ENCODE data around the gene TMEM114. TPM values are rescaled to one million over a fixed set of nuclear protein-coding genes. Genes with fewer than 3 reads are reported as not detected.

TMEM114 gene
- total RNA-seq, 4 donors from 2014 or later = not detected

DNA sequence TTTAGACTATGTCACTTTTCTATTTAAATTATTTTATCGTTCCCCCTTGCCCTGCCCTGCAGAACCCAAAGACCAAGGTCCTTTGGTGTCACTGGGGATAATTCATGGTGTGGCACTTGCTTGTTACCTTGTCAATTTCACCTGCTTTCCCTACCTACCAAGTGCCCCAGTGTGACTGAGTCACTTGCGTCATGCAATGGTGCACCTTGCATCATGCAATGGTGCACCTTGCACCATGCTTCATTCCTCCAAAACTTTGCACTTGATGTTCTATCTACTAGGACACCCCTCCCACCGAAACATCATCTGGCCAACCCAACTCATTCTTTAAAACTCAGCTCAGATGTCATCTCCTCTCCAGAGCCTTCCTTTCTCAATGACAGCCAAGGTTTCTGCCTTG, 47.1 kb downstream of the TMEM114 start:
- intact Hi-C loops (cut with DNase I) = no loop called here
- H3K9me3 ChIP-seq = no peaks in the 10 kb centered on the region
- H3K4me3 ChIP-seq (replicated peaks in 1 of 3) = no peak overlapping the region
- no peak for DNase-seq
- H3K4me1 ChIP-seq = no peaks in the 10 kb centered on the region
- TF ChIP-seq, protein P1, sequence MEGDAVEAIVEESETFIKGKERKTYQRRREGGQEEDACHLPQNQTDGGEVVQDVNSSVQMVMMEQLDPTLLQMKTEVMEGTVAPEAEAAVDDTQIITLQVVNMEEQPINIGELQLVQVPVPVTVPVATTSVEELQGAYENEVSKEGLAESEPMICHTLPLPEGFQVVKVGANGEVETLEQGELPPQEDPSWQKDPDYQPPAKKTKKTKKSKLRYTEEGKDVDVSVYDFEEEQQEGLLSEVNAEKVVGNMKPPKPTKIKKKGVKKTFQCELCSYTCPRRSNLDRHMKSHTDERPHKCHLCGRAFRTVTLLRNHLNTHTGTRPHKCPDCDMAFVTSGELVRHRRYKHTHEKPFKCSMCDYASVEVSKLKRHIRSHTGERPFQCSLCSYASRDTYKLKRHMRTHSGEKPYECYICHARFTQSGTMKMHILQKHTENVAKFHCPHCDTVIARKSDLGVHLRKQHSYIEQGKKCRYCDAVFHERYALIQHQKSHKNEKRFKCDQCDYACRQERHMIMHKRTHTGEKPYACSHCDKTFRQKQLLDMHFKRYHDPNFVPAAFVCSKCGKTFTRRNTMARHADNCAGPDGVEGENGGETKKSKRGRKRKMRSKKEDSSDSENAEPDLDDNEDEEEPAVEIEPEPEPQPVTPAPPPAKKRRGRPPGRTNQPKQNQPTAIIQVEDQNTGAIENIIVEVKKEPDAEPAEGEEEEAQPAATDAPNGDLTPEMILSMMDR (IDR thresholded peaks at IDR 0.05) = no peak
- TF ChIP-seq POLR2A (IDR thresholded peaks at IDR 0.05) = no peak
- WGBS, 2 donors = 67 to 82% methylated on average over 3 of the region's 3 CpGs
- H3K27ac ChIP-seq = no peak overlapping the region
- H3K36me3 ChIP-seq = no peaks in the 10 kb centered on the region
- no peaks in the 10 kb centered on the region for H3K27me3 ChIP-seq

DNA sequence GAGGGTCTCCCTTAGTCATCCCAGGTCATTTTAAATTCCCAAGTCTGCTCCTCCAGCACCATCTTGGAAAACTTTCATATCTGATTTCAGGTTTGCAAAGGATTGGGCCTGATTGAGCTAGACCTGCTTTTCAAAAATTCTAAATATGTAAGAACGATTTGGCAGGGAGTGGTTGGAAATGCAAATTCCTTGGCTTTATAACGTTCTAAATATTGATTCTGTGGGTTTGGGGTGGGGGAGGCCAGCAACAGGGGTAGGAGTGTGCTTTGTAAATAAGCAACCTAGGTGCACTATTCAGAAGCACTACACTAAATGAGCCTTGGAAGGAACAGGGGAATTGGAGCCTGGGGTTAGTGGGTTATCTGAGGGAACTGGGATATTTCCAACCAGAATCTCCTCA, 47.9 kb downstream of the TMEM114 start:
- WGBS, 2 donors = 34 to 46% methylated on average over 2 of the region's 2 CpGs
- intact Hi-C loops (cut with DNase I) = no loop called here
- no peak for TF ChIP-seq POLR2A (IDR thresholded peaks at IDR 0.05)
- TF ChIP-seq, protein P1 (IDR thresholded peaks at IDR 0.05) = no peak
- DNase-seq = no peak
- no peaks in the 10 kb centered on the region for H3K27me3 ChIP-seq
- no peak overlapping the region for H3K27ac ChIP-seq
- no peaks in the 10 kb centered on the region for H3K36me3 ChIP-seq
- no peaks in the 10 kb centered on the region for H3K9me3 ChIP-seq
- no peaks in the 10 kb centered on the region for H3K4me1 ChIP-seq
- H3K4me3 ChIP-seq (replicated peaks in 1 of 3) = no peak overlapping the region

DNA sequence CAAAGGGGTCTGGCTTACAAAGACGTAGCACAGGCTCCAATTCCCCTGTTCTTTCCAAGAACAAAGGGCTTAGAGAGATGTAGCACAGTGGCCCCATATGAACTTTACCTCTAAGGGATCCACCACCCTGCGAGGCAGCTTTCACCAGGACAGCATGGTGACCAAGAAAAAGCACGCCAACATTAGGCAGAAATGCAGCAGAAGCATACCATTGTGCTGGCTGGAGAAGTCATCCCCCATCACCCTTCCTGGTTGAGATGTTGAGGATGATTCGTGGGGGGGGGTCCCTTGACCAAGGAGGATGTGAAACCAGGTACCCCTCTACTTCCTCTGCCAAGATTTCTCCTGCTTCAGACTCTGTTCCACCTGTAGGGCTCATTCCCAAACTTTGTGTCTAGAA, 48.4 kb downstream of the TMEM114 start:
- 71 to 75% methylated on average over 4 of the region's 4 CpGs for WGBS, 2 donors
- Histone ChIP-seq H3K27ac (no peak overlapping the region), H3K4me3 (replicated peaks in 1 of 3) (no peak overlapping the region), H3K27me3 (no peaks in the 10 kb centered on the region), H3K9me3 (no peaks in the 10 kb centered on the region), H3K36me3 (no peaks in the 10 kb centered on the region), H3K4me1 (no peaks in the 10 kb centered on the region)
- DNase-seq = no peak
- intact Hi-C loops (cut with DNase I) = no loop called here
- TF ChIP-seq, protein P1 (IDR thresholded peaks at IDR 0.05) = no peak
- TF ChIP-seq POLR2A (IDR thresholded peaks at IDR 0.05) = no peak

DNA sequence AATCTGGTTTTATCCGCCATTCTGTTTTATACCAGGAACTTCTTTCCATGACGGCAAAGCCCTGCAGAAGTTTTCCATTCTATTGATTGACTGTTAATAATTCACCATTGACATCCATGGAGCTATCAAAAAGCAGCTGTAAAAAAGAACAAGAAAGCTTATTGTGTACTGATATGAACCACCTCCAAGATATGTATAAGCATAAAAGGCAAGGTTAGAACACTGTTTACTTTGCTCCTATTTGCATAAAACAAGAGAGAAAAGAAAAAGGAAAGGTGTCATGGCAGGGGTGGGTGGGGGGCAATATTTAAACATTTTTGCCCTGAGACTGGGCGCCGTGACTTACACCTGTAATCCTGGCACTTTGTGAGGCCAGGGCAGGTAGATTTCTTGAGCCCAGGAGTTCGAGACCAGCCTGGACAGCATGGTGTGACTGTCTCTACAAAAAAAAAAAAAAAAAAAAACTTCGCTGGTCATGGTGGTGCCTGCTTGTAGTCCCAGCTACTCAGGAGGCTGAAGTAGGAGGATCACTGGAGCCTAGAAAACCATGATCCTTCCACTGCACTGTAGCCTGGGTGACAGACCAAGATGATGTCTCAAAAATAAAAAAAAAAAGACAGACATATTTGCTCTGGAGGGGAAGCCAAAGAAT, 52.5 kb downstream of the TMEM114 start:
- Histone ChIP-seq H3K4me3 (replicated peaks in 1 of 3) (no peak overlapping the region), H3K27me3 (no peaks in the 10 kb centered on the region), H3K27ac (no peak overlapping the region), H3K9me3 (no peaks in the 10 kb centered on the region), H3K36me3 (no peaks in the 10 kb centered on the region), H3K4me1 (no peaks in the 10 kb centered on the region)
- no peak for DNase-seq
- no peak for TF ChIP-seq POLR2A (IDR thresholded peaks at IDR 0.05)
- TF ChIP-seq, protein P1 (IDR thresholded peaks at IDR 0.05) = no peak
- WGBS, 2 donors = 73 to 84% methylated on average over 6 of the region's 6 CpGs
- intact Hi-C loops (cut with DNase I) = no loop called here

DNA sequence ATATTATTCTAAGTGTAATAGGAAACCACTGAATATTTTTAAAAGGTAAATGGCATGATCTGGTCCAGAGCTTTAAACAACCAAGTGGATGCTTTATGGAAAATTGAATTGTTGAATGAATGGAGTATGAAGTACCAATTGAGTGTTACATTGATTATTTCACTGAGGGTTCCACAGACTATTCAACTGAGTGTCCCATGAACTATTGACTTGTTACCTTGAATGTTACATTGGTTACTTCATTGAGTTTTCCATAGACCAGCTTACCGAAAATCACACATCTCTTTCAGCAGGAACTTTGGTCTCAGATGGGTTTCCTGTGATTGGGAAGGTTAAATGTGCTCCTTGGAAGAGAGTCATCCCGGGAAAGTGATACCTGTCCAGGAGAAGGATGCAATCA, 56.8 kb downstream of the TMEM114 start:
- H3K36me3 ChIP-seq = no peaks in the 10 kb centered on the region
- H3K4me1 ChIP-seq = no peaks in the 10 kb centered on the region
- no peaks in the 10 kb centered on the region for H3K27me3 ChIP-seq
- TF ChIP-seq, protein P1 (IDR thresholded peaks at IDR 0.05) = no peak
- TF ChIP-seq POLR2A (IDR thresholded peaks at IDR 0.05) = no peak
- intact Hi-C loops (cut with DNase I) = no loop called here
- no peaks in the 10 kb centered on the region for H3K9me3 ChIP-seq
- no peak overlapping the region for H3K4me3 ChIP-seq (replicated peaks in 1 of 3)
- DNase-seq = no peak
- 92 to 98% methylated on average over 2 of the region's 2 CpGs for WGBS, 2 donors
- no peak overlapping the region for H3K27ac ChIP-seq

Data from thyroid gland (tissue), 4 donors.